Measurements from ENCODE around the gene CHID1. TPM values are rescaled to one million over a fixed set of nuclear protein-coding genes. Genes with fewer than 3 reads are reported as not detected.

CHID1 gene
- total and polyA plus RNA-seq, 2 of the 8 experiments (the other 6 are each of a cell fraction or from before 2014, with no cell fraction given): 81.2 to 88.5 TPM

GRCh38 chr11:820655-821511 is 89.7 kb downstream of the CHID1 start (continued):
- TF ChIP-seq RFX5 (IDR thresholded peaks at IDR 0.05; ENCODE audit: borderline replicate concordance, low read depth, low read length): no peak
